Left cardiac atrium (tissue), 4 donors: ENCODE data around the gene MDM4. TPM values are rescaled to one million over a fixed set of nuclear protein-coding genes. Genes with fewer than 3 reads are reported as not detected.

Experiments
- ATAC-seq, 2 donors: fragments of 200-7000 bp; cut with Tn5 transposase; one replicate each; pipeline ENCODE4 v1.9.1; 2020; ENCODE audit warnings: mild to moderate bottlenecking in 2 of 2, moderate library complexity in 2 of 2
- DNase-seq: peaks from one replicate; pipeline ENCODE4 v3.0.0-alpha.2; 2020
- intact Hi-C, 2 donors: fragments of 100-400 bp; cut with DNase I; formaldehyde crosslinking; loops; one replicate each; pipeline versions ENCODE4 v1.14.1 to v1.15.1; 2022 to 2023
- total RNA-seq, 2 donors: library from RNA; stranded (reverse); fragmentation: NEBNext Ultra II Directional; extraction: Animal tissue kit (Norgen Biotek cat#: 25700); gene quantifications; one replicate each; pipeline ENCODE4 v1.2.1, GENCODE V29; 2021
- donor health status: DM: no; HTN: yes; CAD: no.
- donor health status: DM: no; HTN: yes; CAD: no; lungs with severe emphysema.
- donor health status: DM: yes; HTN: yes; CAD: no.
- donor health status: Dilated cardiomyopathy.

Gene MDM4
- total RNA-seq, 2 donors from 2014 or later: 34.7 to 41.7 TPM

DNA sequence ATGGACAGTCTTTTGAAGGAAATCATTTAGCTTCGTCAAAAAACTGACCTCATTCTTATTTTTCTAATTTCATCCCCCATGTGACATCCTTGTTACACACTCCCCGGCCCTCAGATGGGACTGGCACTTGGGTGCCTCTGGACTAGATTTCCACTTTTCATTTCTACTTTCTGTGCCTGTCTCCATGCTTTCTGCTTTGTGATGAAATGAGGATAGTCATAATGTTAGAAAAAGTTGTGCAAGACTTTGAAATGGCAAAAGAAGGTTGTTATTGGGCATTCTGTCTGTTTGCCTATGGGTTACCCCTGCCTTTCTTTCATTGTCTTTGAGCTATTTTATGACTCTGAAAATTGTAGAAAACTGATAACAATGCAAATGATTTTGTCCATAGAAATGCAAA is 54.9 kb downstream of the MDM4 start:
- no peak for ATAC-seq
- DNase-seq: no peak
- intact Hi-C loops: no loop called here

DNA sequence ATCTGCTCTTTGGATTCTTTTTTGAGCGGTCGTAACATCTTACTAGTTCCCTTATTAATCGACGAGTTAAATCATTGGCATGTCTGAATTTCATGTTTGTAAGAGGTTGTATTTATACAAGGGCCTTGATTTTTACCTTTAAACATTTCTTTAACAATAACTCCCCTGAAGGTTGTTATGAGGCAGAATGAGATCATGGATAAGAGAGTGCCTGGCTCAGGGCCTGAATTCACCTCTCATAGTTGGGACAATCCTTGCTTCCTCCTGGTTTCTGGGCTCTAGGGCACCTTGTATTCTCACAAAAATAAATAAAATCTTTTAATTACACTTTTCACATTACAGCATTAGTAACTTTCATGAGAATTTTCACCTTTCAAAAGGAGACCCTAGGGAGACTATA is 55.4 kb downstream of the MDM4 start:
- DNase-seq (no peak), ATAC-seq (no peak)
- intact Hi-C loops: no loop called here

DNA sequence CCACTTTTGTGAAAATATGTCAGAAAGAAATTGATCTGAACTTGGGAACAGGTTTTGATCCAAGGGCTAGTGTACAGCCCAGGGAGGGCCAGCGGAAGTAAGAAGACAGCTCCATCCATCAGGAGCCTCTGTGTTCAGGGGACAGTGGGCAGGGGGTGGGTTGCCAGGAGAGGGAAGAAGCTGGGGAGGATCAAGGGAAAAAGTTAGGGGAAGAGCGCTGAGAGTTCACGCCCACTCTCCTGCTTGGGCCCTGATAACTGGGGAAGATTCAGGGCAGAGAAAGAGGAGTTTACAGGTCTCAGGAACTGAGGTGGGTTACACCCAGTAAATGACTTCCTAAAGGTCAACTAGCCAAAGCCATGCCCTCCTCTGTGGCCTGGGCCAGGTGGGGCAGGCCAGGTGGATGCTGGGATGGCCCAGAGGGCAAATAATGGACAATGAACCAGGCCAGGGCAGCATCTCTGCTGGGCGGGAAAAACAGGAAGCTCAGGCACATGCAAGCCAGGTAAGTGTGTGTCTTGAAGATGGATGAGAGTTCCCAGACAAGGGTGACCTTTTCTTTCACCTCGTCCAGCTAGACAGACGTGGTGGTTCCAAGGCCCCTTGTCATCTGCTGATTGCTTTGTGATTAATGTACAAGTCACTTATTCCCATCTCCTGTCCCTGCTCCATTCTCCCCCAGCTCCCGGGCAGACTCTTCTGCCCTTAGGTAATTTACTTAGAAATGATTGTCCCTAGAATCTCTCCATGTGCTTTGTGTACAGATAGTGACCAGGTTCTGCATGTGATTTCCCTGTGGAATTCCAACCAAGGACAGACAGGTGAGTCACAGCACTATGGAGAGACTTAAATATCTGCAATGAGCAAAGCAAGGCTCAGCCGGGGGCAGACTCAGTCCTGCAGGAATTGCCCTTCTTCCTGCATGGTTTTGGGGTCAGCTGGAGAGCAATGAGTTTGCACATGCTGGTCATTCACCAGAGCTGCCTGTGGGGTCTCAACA is 57.0 kb downstream of the MDM4 start:
- no peak for DNase-seq

DNA sequence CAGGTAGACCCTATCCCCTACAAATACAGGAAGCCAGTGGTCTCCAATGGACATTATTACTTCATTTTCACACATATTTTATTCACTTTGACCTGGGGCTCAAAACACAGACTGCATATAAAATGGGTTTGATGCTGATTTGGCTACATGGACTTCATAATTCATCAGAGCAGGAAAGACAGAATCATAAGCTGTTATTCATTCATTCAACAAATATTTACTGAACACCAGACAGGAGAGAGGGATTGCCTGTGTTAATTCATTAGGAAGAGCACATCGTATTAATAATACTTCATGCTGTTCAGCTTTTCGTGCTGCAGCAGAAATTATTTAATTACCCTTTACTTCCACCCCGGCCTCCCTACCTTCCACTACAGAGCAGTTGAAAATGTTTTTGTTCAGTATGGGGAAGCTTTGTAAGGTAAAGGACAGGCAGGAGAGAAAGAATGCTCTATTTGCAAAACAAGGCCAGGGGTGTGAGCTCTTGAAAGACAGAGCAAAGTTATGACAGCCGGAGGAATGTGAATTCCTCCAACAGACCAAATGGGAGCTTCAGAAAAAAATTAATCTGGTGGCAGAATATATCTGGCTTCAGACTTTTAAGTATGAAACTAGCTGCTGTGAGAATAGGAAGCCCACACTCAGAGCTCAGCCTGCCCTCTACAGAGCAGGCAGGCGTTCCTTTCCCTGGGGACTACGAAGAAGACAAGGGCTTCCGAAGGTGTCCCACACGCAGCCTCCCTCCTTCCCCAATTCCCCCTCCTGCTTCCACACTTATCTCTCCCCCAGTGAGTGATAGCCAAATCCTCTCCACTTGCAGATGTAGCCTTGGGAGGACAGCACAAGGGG is 58.0 kb downstream of the MDM4 start:
- DNase-seq (no peak), ATAC-seq (peak in 1 of 2 donors; percentile 31)
- intact Hi-C loops: no loop called here

More for the DNA sequence above, 57.0 kb downstream of the MDM4 start:
- ATAC-seq: no peak
- intact Hi-C loops: no loop called here

DNA sequence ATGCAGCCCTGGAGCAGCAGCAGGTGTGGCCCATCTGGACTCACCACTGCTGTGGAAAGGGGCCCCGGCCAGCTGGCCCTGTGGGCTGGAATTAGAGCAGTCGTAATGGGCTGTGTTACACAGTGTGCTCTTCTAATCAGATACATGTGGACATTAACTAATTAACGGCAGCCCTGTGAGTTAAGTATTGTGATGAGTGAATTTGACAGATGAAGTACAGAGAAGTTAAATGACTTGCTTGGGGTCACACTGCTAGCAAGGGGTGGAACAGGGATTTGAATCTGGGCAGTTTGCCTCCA is 58.6 kb downstream of the MDM4 start:
- ATAC-seq: peak; percentile 71 to 80
- no peak for DNase-seq
- intact Hi-C loops: no loop called here

DNA sequence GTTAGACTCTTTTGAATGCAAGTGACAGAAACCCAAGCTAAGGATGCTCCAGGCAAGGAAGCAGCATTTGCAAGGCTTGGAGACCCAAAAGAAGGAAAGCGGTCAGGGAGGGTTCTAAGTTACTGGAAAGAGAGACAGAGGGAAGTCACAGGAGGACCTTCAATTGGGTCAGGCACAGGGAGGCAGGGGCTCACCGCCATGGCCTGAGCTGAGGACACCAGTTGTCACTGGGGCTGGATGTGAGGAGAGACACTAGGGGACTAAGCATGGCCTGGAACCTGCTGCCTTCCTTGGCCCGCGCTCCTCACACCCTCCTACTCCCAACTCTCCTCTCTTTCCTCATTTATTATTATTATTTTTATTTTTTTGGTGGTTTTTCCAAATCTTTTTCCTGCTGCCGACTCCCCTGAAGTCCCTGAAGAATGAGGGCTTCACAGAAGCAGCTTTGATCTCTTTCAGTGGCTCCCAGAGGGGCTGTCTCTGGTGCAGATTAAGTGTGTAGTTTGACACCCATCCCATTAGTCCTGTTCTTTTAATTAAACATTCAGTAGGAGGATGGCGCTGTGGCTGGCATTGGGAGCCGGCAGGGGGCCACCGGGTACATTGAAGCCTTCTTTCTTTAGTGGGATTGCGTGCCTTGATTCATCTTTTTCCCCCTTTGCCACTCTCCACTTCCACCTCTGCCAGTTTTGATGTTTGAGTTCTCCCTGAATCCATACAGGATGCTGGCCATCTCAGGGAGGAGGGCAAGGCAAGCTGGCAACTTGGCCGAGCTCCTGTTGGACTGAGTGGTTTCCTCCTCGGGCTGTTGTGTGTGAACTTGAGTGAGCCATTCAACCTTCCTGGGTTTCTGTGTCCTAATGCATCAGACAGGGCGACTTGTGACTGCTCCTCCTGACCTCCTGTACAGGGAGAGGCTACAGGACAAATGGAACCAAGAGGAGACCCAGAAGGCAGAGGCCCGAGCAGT is 59.3 kb downstream of the MDM4 start:
- intact Hi-C loops: no loop called here
- no peak for ATAC-seq
- no peak for DNase-seq

DNA sequence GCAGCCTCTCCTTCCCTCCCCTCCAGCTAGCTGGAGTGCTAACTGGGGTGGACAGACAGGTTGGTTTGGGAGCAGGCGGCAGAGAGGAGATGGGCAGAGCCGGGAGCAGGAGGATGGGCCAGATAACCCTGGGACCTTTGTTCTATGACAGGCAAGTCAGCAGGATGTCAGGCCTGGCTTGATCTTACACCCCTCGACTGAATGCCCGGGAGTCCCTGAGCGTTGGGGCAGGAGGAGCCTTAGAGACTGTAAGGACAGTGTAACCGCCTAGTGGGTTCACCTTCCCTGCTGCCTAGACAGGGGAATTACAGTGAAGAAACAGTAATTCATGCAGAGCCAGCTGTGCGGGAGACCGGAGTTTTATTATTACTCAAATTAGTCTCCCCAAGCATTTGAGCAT is 60.2 kb downstream of the MDM4 start:
- intact Hi-C loops: no loop called here
- ATAC-seq (no peak), DNase-seq (no peak)

DNA sequence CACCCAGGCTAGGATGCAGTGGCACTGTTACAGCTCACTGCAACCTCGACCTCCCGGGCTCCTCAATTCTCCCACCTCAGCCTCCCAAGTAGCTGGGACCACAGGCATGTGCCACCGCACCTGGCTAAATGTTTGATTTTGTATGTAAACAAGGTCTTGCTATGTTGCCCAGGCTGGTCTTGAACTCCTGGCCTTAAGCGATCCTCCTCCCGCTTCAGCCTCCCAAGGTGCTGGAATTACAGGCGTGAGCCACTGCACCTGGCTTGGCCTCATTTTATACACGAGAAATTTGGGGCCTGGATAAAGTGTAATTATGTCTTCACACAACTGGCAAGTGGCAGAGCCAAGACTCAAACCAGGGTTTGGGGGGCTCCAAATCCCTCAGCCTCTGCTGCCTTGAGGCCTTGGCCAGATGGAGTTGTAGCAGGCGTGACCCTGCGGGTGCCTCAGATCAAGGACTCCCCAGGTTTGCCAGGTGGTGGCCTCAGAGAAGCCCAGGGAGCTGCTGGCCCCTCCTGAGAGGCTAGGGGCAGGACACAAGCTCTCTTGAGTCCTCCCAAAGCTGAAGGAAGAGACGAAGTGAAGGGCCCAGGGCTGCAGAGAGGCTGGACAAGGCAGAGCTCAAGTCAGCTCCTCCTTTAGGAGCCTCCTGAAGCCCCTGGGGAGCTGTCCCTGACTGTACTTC is 61.7 kb downstream of the MDM4 start:
- intact Hi-C loops: no loop called here
- DNase-seq: no peak
- ATAC-seq: no peak

DNA sequence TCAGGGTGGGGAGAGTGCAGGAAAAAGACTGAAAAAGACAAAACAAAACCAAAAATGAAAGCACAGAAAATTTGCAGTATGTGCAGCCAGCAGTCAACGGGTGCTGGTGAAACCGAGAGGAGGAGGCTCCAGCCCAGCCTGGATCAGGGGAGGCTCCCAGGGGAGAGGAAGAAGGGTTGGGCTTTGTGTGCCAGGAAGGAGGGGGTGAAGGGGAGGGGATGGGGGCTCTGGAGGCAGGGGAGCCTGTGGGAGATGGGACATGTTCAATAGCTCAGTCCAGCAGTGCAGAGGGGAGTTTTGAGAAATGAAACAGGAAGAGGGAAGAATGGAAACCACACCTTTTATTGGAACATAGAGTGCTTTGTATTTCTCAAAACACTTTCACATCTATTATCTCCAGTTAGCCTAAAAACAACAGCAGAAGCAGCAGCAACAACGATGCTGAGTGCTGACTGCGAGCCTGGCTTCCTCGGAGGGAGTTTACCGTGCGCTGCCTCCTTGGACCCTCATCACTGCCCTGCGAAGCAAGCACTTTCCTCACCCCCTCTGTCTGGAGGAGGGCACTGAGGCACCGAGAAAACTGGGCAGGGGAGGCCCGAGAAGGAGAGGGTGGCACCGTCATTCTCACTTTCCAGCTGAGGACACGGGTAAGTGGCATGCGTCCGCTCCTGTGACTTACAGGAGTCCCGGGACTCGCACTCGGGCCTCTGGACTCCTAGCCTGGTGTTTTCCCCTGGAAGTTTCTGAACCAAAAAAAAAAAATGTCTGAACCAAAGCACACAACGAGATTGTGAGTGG is 62.9 kb downstream of the MDM4 start:
- ATAC-seq (peak; percentile 65 to 67), DNase-seq (peak; percentile 48)
- intact Hi-C loops: no loop called here

DNA sequence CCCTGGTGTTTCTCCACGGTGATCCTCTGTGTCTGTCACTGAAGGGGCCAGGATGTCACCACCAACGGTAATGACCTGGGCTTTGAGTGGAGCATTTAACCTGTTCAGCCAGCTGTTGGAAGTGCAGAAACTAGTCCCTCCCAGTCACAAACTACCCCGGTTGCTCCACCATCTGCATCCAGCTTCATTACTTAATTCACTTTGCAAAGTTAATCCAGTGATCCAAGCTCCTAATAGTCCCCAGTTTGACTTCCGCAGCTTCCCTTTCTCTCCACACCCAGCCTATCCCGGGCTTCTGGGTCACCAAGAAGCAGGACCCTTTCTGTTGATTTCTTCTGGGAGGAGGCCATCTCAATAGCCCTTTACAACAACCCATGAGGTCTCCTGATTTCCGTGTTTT is 63.5 kb downstream of the MDM4 start:
- ATAC-seq: no peak
- no peak for DNase-seq
- intact Hi-C loops: no loop called here

DNA sequence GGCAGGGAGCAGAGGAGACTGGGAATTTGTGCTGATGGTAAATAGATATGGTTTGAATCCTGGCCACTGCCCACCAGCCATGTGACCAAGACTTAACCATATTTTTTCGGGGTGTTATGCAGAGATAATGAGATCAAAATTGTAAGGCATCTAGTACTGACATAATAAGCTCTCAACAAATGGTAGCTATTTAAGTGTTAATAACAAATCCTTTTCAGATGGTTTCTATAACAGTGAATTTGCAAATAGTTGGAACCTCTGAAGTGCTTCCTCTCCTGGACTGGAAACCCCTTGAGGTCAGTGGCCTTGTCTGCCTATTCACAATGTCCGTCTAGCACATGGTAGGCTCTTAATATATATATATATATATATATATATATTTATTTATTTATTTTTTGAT is 64.7 kb downstream of the MDM4 start:
- intact Hi-C loops: no loop called here
- ATAC-seq: no peak

DNA sequence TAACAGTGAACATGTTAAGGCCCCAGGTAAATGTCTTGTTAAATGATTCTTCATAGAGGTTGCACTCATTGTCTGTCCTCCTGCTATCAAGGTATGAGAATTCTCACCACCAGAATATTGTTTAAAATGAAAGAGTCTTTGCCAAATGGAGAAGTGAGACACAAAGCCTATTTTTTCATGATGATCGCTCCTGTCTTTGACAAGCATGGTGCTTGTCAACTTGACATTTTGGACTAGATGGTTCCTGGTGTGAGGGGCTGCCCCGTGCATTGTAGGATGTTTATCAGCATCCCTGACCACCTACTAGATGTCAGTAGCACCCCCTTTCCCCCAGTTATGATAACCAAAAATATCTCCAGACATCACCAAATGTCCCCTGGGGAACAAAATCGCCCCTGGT is 65.6 kb downstream of the MDM4 start:
- intact Hi-C loops: no loop called here
- ATAC-seq: no peak
- DNase-seq: no peak

More for the DNA sequence above, 64.7 kb downstream of the MDM4 start:
- DNase-seq: no peak

DNA sequence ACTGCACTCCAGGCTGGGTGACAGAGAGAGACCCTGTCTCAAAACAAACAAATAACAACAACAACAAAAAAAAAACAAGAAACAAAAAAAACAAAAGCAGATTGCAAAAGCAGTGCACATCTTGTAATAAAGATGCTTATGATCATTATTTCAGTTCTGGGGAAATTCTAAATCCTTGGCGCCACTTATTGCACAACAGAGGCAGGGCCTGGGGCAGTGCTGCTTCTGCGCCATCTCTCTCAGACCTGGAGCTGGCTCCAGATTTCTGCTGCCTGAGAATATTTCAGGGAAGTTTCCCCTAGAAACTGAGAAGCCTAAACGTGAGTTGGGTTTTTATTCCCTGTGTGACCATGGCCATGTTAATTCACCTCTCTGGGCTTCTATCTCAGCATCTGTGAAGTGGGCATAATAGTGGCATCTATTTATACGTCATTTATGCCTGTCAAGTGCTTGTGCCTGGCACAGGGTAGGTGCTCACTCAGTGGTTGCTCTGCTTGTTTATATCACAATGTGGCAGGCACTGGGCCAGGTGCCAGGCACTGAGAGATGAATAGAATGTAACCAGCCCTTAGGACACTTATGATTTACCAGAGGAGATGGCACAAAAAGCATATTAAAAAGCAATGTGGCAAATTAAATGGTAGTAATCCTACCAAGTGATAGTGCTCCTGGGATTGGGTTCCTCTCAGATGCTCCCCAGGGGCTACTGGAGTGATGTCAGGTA is 67.9 kb downstream of the MDM4 start:
- DNase-seq: peak; percentile 62
- intact Hi-C loops: no loop called here
- ATAC-seq: peak; percentile 53 to 80

DNA sequence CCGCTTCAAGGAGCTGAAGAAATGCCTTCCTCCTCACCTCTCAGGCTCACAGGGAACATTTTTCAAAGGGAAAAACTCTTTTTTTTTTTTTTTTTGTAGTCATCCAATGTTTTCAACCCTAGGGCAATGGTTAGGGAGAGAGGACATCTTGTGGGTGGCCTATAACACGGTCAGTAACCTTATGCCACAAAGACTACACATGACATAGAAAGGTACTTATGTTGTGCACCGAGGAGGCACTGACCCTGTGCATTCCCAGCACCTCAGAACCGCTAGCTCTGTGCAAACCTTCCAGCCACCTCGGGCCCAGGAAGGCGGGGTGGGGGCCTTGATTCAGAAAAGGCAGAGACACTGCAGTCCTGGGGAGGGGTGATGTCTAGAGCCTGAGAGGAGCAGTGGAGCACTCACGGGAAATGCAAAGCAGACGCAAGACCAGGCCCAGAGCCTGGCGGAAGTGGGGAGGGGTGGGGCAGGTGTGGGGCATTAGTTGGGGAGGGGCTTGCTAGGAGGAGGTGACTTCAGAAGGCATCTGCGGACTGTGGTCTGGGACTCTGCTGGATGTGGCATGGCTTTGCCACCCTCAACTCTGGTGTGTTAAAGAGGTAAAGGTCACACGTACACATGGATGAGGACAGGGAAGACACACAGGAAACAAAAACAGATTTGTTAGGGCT is 68.6 kb downstream of the MDM4 start:
- intact Hi-C loops: no loop called here
- DNase-seq (no peak), ATAC-seq (no peak)

DNA sequence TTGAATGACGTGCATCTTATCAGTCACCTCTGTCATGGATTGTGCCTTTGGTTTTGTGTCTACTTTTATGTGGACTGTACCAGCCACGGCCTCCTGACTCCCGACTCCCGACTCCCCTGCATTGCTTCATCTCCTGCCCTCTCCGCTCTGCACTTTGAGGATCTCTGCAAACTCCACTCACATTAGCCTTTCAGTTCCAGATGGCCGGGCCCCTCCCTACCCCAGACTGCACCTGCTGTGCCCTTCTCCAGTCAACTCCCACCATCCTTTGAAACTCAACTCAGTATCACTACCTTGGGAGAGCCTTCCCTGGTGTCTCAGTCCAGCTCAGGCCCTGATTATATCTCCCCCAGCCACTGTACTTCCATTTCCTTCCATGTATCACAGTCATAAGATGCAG is 71.4 kb downstream of the MDM4 start:
- no peak for ATAC-seq
- intact Hi-C loops: no loop called here

DNA sequence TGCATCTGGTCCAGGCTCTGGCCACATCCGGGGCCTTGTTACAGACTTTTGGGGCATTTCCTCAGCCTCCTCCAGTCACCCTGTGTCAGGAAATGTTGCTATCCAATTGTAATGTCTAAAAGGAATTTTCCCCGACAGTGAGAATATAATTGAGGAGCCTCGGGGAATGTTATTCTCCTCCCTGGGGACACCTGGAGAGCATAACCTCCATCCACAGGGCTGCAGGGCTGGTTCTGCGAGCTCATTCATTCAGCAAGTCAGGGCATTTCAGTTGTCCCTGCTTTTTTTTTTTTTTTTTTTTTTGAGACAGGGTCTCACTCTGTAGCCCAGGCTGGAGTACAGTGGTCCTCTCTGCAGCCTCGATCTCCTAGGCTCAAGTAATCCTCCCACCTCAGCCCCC is 72.6 kb downstream of the MDM4 start:
- intact Hi-C loops: no loop called here
- DNase-seq: no peak
- ATAC-seq: no peak

More for the DNA sequence above, 71.4 kb downstream of the MDM4 start:
- DNase-seq: no peak
